ENCODE results near the gene MYH7.

MYH7 gene

DNA sequence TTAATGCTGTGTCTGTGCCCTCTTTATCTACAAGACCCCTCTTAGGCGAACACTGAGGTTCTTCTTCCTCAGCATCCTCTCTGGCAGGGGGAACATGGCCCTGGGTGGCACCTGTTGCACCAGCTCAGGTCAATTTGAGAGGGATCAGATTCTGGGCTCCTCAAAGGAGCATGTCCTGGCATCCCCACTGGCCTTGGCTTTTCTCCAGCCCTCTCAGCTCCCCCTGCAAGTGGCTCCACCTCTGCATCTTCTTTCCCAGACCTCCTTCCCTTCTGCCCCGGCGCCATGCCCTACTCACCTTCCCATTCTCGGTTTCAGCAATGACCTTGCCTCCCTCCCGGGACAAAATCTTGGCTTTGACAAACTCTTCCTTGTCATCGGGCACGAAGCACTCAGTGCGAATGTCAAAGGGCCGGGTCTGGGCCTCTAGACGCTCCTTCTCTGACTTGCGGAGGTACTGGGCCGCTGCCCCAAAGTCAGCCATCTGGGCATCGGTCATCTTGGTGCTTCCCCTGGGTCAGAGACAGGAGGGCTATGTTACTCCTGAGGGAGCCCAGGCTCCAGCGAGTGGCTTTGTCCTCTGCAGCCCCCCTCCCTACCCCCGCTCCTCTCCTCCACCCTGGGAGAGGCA lies 28.6 kb downstream of the MYH7 start:
- no peaks in the 10 kb centered on the region for H3K27me3 ChIP-seq (ENCODE audit: insufficient read depth, poor library complexity, severe bottlenecking)
- no peak overlapping the region for H3K4me3 ChIP-seq (replicated peaks; ENCODE audit: insufficient read depth, low read length)
- no peak overlapping the region for H3K27ac ChIP-seq (replicated peaks)
- DNase-seq (ENCODE audit: low read depth in 1 of 2, low spot score in 1 of 2) = no peak
- no peak for TF ChIP-seq GABPA (IDR thresholded peaks at IDR 0.05; ENCODE audit: low read depth)
- TF ChIP-seq POLR2AphosphoS5 (IDR thresholded peaks at IDR 0.05; ENCODE audit: low read depth) = no peak
- TF ChIP-seq, protein P1, sequence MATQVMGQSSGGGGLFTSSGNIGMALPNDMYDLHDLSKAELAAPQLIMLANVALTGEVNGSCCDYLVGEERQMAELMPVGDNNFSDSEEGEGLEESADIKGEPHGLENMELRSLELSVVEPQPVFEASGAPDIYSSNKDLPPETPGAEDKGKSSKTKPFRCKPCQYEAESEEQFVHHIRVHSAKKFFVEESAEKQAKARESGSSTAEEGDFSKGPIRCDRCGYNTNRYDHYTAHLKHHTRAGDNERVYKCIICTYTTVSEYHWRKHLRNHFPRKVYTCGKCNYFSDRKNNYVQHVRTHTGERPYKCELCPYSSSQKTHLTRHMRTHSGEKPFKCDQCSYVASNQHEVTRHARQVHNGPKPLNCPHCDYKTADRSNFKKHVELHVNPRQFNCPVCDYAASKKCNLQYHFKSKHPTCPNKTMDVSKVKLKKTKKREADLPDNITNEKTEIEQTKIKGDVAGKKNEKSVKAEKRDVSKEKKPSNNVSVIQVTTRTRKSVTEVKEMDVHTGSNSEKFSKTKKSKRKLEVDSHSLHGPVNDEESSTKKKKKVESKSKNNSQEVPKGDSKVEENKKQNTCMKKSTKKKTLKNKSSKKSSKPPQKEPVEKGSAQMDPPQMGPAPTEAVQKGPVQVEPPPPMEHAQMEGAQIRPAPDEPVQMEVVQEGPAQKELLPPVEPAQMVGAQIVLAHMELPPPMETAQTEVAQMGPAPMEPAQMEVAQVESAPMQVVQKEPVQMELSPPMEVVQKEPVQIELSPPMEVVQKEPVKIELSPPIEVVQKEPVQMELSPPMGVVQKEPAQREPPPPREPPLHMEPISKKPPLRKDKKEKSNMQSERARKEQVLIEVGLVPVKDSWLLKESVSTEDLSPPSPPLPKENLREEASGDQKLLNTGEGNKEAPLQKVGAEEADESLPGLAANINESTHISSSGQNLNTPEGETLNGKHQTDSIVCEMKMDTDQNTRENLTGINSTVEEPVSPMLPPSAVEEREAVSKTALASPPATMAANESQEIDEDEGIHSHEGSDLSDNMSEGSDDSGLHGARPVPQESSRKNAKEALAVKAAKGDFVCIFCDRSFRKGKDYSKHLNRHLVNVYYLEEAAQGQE (IDR thresholded peaks at IDR 0.05; ENCODE audit: insufficient replicate concordance, low read depth) = no peak
- TF ChIP-seq SPI1 (IDR thresholded peaks at IDR 0.05; ENCODE audit: borderline replicate concordance, low read depth) = no peak
- TF ChIP-seq, protein P2, sequence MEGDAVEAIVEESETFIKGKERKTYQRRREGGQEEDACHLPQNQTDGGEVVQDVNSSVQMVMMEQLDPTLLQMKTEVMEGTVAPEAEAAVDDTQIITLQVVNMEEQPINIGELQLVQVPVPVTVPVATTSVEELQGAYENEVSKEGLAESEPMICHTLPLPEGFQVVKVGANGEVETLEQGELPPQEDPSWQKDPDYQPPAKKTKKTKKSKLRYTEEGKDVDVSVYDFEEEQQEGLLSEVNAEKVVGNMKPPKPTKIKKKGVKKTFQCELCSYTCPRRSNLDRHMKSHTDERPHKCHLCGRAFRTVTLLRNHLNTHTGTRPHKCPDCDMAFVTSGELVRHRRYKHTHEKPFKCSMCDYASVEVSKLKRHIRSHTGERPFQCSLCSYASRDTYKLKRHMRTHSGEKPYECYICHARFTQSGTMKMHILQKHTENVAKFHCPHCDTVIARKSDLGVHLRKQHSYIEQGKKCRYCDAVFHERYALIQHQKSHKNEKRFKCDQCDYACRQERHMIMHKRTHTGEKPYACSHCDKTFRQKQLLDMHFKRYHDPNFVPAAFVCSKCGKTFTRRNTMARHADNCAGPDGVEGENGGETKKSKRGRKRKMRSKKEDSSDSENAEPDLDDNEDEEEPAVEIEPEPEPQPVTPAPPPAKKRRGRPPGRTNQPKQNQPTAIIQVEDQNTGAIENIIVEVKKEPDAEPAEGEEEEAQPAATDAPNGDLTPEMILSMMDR (IDR thresholded peaks at IDR 0.05; ENCODE audit: insufficient read depth, low read length) = no peak

DNA sequence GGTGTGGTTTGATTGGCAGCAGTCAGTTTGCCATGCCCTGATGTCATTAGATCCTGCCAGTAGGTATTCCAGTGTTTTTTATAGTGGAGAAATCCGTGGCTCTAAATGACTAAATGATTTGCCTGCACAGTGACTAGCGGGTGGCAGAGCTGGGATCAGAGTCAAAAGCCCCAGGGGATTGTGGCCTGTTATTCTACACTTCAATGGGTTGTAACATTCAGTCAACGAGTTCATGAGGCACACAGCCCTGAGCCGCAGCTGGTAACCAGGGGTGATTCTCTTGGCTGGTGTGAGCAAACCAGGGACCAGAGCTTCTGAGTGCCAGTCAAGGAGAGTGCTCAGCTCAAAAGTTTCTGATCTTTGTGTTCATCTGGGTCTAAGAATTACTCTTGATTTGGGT lies 29.2 kb downstream of the MYH7 start:
- H3K27ac ChIP-seq (replicated peaks) = no peak overlapping the region

DNA sequence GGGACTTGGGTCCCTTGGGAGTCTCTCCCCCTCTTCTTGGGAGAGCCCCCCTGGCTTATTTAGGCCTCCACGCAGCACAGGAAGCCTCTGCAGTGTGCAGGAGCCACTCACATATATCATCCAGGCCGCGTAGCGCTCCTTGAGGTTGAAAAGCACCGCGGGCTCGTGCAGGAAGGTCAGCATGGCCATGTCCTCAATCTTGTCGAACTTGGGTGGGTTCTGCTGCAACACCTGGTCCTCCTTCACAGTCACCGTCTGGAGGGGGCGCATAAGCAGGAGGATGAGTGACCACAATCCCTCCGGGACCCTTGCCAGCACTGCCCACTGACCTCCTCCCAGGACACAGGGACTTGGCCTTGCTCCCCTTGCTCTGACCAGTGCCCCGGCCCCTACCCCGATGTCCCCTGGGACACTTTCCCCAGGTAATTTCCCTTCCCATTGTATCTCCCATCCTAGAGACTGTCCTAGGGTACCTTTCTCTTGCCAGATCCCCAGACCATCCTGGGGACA lies 29.9 kb downstream of the MYH7 start:
- Histone ChIP-seq H3K27ac (replicated peaks) (no peak overlapping the region), H3K27me3 (ENCODE audit: insufficient read depth, poor library complexity, severe bottlenecking) (no peaks in the 10 kb centered on the region), H3K4me3 (replicated peaks; ENCODE audit: insufficient read depth, low read length) (no peak overlapping the region)
- no peak for DNase-seq (ENCODE audit: low read depth in 1 of 2, low spot score in 1 of 2)
- TF ChIP-seq, protein P2 (IDR thresholded peaks at IDR 0.05; ENCODE audit: insufficient read depth, low read length) = no peak
- no peak for TF ChIP-seq SPI1 (IDR thresholded peaks at IDR 0.05; ENCODE audit: borderline replicate concordance, low read depth)
- TF ChIP-seq, protein P1 (IDR thresholded peaks at IDR 0.05; ENCODE audit: insufficient replicate concordance, low read depth) = no peak
- no peak for TF ChIP-seq GABPA (IDR thresholded peaks at IDR 0.05; ENCODE audit: low read depth)
- TF ChIP-seq POLR2AphosphoS5 (IDR thresholded peaks at IDR 0.05; ENCODE audit: low read depth) = no peak

More for the DNA sequence above, 29.2 kb downstream of the MYH7 start:
- H3K27me3 ChIP-seq (ENCODE audit: insufficient read depth, poor library complexity, severe bottlenecking) = no peaks in the 10 kb centered on the region
- TF ChIP-seq POLR2AphosphoS5 (IDR thresholded peaks at IDR 0.05; ENCODE audit: low read depth) (no peak), GABPA (IDR thresholded peaks at IDR 0.05; ENCODE audit: low read depth) (no peak), SPI1 (IDR thresholded peaks at IDR 0.05; ENCODE audit: borderline replicate concordance, low read depth) (no peak)
- TF ChIP-seq, protein P1 (IDR thresholded peaks at IDR 0.05; ENCODE audit: insufficient replicate concordance, low read depth) = no peak
- TF ChIP-seq, protein P2 (IDR thresholded peaks at IDR 0.05; ENCODE audit: insufficient read depth, low read length) = no peak
- no peak for DNase-seq (ENCODE audit: low read depth in 1 of 2, low spot score in 1 of 2)
- no peak overlapping the region for H3K4me3 ChIP-seq (replicated peaks; ENCODE audit: insufficient read depth, low read length)

All from HL-60 (cell line).